Thyroid gland (tissue), 4 donors: ENCODE results near the gene HOXB2.

Source experiments
- POLR2A ChIP-seq, 2 donors: fragments of 450-650 bp; IDR thresholded peaks; one replicate each; pipeline ENCODE4 v1.6.1; 2017; ENCODE audit warnings: antibody characterized with exemption in 2 of 2, mild to moderate bottlenecking in 2 of 2, moderate library complexity in 1 of 2
- TF ChIP-seq, protein P1 (sequence below), 6 experiments: fragments of 200-600 bp in 3 of 6; fragments of 450-650 bp in 3 of 6; sonication (generic) in 3 of 6; IDR thresholded peaks; one replicate each; pipeline ENCODE4 v1.5.1; 2016 to 2019; ENCODE audit warnings: antibody characterized with exemption in 6 of 6, mild to moderate bottlenecking in 2 of 6, inconsistent platforms in 1 of 6, moderate library complexity in 1 of 6

DNA sequence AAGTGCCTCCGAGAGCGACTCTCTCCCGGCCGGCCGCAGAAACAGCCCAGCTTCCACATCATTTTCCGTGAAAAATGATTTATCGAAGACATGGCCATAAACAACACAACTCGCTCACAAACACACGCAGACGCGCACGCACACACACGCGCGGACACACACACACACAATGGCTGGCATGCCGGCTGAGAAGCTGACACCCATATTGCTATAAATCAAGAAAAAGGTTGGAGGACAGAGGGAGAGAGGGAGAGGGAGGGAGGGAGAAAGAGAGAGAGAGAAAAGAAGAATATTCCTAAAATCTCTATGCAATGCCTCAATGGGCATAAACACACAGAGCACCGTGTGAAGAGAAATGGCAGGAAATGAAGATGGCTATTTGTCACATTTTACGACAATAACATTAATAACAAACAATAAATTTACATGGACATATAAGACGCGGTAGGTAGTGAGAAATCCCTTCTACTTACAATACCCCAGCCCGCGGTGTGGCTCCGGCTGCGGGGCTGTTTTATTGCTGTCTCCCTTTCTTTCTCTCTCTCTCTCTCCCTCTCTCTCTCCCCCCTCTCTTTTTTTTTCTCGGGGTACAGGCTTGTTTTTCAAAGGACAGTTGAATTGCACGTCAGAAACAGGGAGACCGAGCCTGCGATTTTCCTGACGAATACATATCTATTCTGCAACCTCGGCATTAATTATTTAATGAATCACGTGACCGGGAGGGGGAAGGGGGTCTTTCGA, 23.8 kb upstream of the HOXB2 start:
- TF ChIP-seq, protein P1, sequence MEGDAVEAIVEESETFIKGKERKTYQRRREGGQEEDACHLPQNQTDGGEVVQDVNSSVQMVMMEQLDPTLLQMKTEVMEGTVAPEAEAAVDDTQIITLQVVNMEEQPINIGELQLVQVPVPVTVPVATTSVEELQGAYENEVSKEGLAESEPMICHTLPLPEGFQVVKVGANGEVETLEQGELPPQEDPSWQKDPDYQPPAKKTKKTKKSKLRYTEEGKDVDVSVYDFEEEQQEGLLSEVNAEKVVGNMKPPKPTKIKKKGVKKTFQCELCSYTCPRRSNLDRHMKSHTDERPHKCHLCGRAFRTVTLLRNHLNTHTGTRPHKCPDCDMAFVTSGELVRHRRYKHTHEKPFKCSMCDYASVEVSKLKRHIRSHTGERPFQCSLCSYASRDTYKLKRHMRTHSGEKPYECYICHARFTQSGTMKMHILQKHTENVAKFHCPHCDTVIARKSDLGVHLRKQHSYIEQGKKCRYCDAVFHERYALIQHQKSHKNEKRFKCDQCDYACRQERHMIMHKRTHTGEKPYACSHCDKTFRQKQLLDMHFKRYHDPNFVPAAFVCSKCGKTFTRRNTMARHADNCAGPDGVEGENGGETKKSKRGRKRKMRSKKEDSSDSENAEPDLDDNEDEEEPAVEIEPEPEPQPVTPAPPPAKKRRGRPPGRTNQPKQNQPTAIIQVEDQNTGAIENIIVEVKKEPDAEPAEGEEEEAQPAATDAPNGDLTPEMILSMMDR (IDR thresholded peaks at IDR 0.05): no peak
- TF ChIP-seq POLR2A (IDR thresholded peaks at IDR 0.05): no peak
